ENCODE data around the gene RAB34. TPM values are rescaled to one million over a fixed set of nuclear protein-coding genes. Genes with fewer than 3 reads are reported as not detected.
"Not testable (repeated sequence)": the region's sequence is repeated elsewhere in the genome, so short reads cannot be mapped to it uniquely, and the experiment has no call there.

Gene RAB34
- total RNA-seq, 1 donor from 2014 or later: 36.9 TPM

DNA sequence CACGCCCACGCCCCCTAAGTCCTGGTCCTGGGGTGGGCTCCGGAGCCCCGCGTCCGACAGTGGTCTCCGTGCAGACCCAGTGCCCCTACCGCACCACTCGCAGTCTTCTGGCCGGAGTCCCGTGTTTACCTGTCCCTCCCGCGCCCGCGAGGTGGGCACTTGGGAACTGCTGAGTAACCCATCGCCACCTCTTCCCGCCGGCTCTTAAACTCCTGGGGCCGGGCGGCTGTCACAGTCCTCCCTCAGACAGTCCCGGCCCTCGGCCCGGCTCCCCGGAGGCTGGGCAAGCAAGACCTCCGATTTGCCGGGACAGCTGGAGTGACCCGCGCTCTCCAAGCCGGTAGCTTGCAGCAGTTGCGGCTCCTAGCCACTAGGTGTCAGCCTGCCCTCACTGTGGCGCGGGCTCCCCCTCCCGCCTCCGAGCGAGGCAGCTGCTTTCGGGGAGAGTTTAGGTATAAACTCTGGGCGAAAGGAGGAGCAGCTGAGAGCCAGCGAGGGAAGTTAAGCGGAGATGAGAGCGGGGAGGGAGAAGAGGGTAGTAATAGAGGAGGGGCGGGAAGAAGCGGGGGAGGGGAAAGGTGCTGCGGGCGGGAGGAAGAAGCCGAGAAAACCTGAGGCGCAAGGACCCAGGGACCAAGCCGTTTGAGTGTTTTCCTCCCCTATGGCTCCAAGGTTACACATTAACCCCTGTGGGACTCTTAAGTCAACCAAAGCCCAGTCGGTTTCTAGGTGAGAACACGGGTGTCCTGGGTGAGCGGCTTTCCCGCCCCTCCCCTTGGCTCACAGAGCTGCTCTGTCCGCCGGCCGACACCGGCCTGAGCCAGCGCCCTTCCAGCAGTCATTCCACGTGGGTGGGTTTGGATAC, 9.2 kb upstream of the RAB34 start:
- DNase-seq: peak; percentile 94

GRCh38 chr17:28726226-28726626, 8.6 kb upstream of the RAB34 start, which contains the start of gene TLCD1:
TSS of gene TLCD1 (minus strand) at chr17:28726233. CDS start at chr17:28726097, 136 bp downstream.
- peak; percentile 57 for DNase-seq

DNA sequence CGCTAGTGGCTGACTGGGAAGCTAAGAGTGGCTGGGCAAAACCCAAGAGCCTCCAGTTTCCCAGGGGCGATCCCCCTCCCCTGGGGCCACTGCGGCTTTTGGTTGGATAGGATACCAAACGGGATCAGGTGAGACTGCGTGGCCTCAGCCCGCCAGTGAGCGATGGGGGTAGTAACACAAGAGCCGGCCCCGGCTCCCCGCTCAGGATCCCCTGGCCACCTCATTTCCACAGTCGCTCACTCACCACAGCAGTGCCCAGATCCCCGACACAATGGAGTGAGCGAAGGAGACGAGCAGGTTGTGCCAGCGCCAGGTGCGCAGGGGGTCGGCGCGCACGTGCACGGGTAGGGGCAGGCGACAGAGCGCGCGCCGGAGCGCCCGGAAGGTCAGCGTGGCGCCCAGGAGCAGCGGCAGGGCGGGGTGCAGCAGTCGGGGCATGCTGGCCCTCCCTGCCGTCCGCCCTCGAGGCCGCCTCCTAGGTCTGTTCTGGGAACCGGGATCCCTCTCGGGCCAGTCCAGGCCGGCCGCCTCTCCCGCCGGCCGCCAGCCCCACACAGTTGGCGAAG, 8.1 kb upstream of the RAB34 start:
- peak; percentile 63 for DNase-seq

DNA sequence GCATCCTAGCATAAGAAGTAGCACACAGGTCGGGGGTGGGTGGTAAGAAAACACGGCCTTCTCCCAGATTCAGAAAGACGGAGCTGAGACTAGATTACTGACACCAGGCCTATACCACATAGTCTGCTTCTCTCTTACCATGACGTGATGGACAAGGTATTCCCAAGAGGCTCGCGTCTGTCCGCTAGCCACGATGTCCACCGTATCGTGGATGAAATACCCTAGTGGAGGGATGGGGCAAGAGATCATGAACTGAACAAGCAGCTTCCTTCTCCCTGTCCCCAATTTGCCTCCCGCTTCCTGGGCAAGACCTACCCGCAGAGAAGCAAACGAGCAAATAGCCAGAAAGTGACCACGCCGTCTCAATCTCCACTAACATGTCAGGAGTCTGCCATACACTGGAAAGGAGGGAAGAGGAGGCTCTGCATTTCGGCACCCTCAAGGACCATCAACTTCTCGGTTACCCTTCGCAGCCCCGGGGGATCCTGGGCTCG, 7.5 kb upstream of the RAB34 start:
- DNase-seq: peak; percentile 34

- DNase-seq: no peak
These were observed 7.0 kb upstream of the RAB34 start for GRCh38 chr17:28724500-28725165.

DNA sequence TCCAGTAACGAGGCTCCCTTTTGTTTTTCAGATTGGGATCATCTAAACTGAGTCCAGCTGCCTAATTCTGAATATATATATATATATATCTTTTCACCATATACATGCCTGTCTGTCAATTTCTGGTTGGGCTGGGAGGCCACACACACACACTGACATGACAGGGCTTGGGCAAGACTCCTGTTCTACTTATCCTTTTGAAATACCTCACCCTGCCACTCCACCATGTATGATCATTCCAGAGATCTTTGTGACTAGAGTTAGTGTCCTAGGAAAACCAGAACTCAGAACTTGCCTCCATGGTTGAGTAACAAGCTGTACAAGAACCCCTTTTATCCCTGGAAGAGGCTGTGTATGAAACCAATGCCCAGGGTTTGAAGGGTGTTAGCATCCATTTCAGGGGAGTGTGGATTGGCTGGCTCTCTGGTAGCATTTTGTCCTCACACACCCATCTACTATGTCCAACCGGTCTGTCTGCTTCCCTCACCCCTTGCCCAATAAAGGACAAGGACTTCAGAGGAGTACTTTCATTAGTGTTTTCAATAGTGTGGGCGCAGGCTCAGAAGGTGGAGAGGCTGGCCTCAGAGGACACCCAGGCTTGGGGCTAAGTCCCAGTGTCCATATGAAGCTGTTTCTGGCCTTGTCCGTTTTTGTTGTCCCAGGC, 6.3 kb upstream of the RAB34 start:
- not testable (repeated sequence) for DNase-seq

- DNase-seq: no peak
These were observed 5.6 kb upstream of the RAB34 start for GRCh38 chr17:28723159-28723835.

- DNase-seq: no peak
These were observed 4.9 kb upstream of the RAB34 start for GRCh38 chr17:28722417-28723158.

DNA sequence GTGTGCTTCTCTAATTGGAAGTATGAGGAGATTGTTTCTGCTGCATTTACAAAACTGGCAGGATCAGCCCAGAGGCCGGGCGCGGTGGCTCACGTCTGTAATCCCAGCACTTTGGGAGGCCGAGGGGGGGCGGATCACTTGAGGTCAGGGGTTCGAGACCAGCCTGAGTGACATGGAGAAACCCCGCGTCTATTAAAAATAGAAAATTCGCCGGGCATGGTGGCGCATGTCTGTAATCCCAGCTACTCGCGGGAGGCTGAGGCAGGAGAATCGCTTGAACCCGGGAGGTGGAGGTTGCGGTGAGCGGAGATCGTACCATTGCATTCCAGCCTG, 3.3 kb upstream of the RAB34 start:
- not testable (repeated sequence) for DNase-seq

DNA sequence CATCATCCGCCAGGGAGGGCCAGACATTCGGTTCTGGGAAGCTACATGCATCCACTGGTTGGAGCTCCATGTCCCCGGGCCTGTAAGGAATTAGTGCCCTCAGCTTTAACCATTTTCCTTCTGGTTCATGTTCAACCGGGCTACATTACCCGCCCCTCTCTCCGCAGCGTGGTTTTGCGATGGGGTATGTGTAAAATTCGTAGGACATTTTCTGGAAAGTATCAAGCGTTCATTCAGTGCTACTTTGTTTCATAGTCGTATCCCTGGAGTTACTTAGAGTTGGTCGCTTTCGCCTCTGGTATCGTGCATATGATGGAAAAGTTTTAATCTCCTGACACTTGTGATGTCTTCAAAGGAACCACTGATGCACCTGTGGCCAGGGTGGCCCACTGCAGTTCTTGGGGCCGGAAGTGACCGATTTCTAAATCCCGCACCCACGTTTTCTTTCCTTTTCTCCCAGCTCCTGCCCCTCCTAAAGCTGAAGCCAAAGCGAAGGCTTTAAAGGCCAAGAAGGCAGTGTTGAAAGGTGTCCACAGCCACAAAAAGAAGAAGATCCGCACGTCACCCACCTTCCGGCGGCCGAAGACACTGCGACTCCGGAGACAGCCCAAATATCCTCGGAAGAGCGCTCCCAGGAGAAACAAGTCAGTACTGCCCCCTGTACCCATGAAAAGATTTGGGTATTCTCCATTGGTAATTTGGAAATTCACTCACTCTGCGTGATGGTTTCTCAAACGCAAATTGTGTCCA, 2.8 kb upstream of the RAB34 start:
- DNase-seq: peak; percentile 27

DNA sequence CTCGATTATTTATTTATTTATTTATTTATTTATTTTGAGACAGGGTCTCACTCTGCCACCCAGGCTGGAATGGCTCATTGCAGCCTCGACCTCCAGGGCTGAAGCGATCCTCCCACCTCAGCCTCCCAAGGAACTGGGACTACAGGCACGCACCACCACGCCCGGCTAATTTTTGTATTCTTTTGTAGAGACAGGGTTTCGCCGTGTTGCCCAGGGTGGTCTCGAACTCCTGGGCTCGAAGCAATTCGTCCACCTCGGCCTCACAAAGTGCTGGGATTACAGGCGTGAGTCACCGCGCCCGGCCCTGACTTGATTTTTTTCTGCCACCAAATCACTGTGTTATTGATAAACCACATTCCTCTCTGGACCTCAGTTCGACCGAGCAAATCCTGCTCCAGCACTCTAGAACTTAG, 1.4 kb upstream of the RAB34 start:
- DNase-seq: no peak

- DNase-seq: no peak
These were observed 809 bp upstream of the RAB34 start for GRCh38 chr17:28718333-28719020.

GRCh38 chr17:28716740-28717577, 709 bp downstream of the RAB34 start:
- peak; percentile 54 for DNase-seq

- no peak for DNase-seq
These were observed 2.5 kb downstream of the RAB34 start for GRCh38 chr17:28715217-28715616.

GRCh38 chr17:28714281-28714680, 3.4 kb downstream of the RAB34 start:
- DNase-seq: no peak

DNA sequence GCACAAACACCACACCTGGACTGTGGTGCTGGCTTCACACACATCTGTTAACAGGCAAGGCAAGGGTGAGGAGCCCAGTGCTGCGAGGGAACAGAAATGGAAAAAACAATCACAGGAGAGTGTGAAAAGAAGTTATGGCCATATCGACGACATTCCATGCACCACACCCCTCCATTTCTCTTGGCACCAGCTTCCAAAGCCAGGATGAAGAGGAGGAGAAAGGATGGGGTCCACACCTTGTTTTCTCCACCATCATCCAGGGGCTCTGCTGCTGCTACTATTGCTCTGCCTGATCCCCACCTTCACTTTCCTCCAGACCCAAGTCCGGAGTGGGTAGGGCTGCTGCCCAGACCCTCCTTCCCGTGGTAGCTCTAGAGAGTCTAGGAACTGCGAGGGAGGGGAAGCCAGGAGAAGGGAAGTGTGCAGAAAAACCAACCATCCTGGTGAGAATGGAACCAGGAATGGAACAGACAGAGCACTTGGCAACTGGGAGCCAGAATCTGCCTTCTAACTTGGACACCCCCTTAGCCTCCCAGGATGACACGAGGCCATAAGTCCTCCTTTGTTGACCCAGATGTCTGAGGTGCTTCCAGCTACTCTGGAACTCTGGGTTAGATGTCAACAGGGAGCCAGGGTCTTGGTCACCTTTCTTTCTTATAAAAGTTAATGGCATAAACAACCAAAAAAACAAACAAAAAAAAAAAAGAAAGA, 4.8 kb downstream of the RAB34 start:
- DNase-seq: no peak

- DNase-seq: peak; percentile 51
These were observed 5.5 kb downstream of the RAB34 start for GRCh38 chr17:28712032-28712704.

DNA sequence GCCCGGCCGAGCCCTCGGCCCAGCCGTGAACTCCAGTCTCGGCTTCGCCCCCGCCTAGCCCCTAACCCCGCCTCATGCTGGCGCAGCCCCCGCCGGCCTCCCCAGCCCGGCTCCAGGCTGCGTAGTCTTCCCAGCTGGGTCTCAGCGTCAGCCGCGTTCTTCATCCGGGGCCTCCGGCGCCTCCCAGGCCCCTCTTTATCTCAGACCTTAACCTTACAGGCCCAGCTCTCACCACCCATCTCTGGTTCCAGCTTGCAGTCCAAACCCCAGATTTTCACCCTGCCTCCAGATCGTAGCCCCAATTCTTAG, 6.0 kb downstream of the RAB34 start, which contains the start of gene PROCA1:
Gene PROCA1 (minus strand): TSS at position 166 of the 309 bp plus-strand sequence. CDS start 228 bp downstream, outside the sequence.
- no peak for DNase-seq

Data from dermis blood vessel endothelial cell (primary cell).